Activated CD8-positive, alpha-beta T cell treated with anti-CD3 and anti-CD28 coated beads, Interleukin-2, amount 10 ng/mL, durations not matched to agents 7 days and 5 days (primary cell): ENCODE results near the gene ATP8B4. TPM values are rescaled to one million over a fixed set of nuclear protein-coding genes. Genes with fewer than 3 reads are reported as not detected.

Source experiments
- ATAC-seq: fragments of 150-1000 bp; cut with Tn5 transposase; one replicate; pipeline ENCODE4 v1.10.0; 2021; ENCODE audit warnings: moderate library complexity
- CTCF ChIA-PET: fragments of 350-600 bp; sonication (Branson Sonifier 250); formaldehyde crosslinking; loops from one replicate; lab custom pipeline; 2021; ENCODE audit warnings: antibody characterized with exemption; lab: Charles Lee
- POLR2A ChIA-PET: fragments of 350-600 bp; sonication (Branson Sonifier 250); formaldehyde crosslinking; loops from one replicate; lab custom pipeline; 2021; ENCODE audit warnings: antibody characterized with exemption; lab: Charles Lee
- DNase-seq: peaks from one replicate; pipeline ENCODE4 v3.0.0-alpha.2; 2020
- H3K27ac Mint-ChIP-seq: one replicate; pipeline ENCODE4 v1.8.0; 2021; ENCODE audit warnings: mild to moderate bottlenecking, mixed read lengths
- H3K27me3 Mint-ChIP-seq: one replicate; pipeline ENCODE4 v1.8.0; 2021; ENCODE audit warnings: low read depth, mixed read lengths
- H3K36me3 Mint-ChIP-seq: one replicate; pipeline ENCODE4 v1.8.0; 2021; ENCODE audit warnings: low read depth, mixed read lengths
- H3K4me1 Mint-ChIP-seq: one replicate; pipeline ENCODE4 v1.8.0; 2021; ENCODE audit warnings: low read depth, mixed read lengths
- H3K4me3 Mint-ChIP-seq: one replicate; pipeline ENCODE4 v1.8.0; 2021; ENCODE audit warnings: mild to moderate bottlenecking, mixed read lengths
- H3K9me3 Mint-ChIP-seq: one replicate; pipeline ENCODE4 v1.8.0; 2022; ENCODE audit warnings: mixed read lengths; ENCODE audit not compliant: insufficient read depth
- total RNA-seq, 2 experiments: library from RNA; stranded (reverse); gene quantifications; one replicate each; pipeline ENCODE4 v1.2.3, GENCODE V29; 2021

The ATP8B4 gene
- total RNA-seq, 2 experiments from 2014 or later: 35.9 to 39.2 TPM

GRCh38 chr15:50003786-50004334 lies 115.2 kb downstream of the ATP8B4 start:
- POLR2A ChIA-PET: no interaction called here
- peaks cover 2% of the 10 kb centered on the region for H3K27me3 Mint-ChIP-seq
- H3K4me1 Mint-ChIP-seq: peaks cover 10% of the 10 kb centered on the region
- ATAC-seq: peak; percentile 95
- peak; percentile 74 for DNase-seq
- H3K4me3 Mint-ChIP-seq: no peak overlapping the region
- CTCF ChIA-PET: interaction anchor here (0.7 to 3.2 kb wide), 11 partner anchors 10 to 874 kb away, joined by 3 to 13 read pairs (median 4); no protein-coding TSS in a partner anchor
- peaks cover 3% of the 10 kb centered on the region for H3K9me3 Mint-ChIP-seq
- peaks cover 45% of the 10 kb centered on the region for H3K36me3 Mint-ChIP-seq
- peak overlapping the region; percentile 31 for H3K27ac Mint-ChIP-seq

GRCh38 chr15:49991587-49991986 lies 127.4 kb downstream of the ATP8B4 start:
- H3K27ac Mint-ChIP-seq: no peak overlapping the region
- ChIA-PET POLR2A (no interaction called here), CTCF (interaction anchor here (2.0 kb wide), 1 partner anchor 12 kb away, joined by 13 read pairs; no protein-coding TSS in a partner anchor)
- H3K9me3 Mint-ChIP-seq: no peaks in the 10 kb centered on the region
- H3K27me3 Mint-ChIP-seq: no peaks in the 10 kb centered on the region
- H3K4me1 Mint-ChIP-seq: no peaks in the 10 kb centered on the region
- ATAC-seq (no peak), DNase-seq (no peak)
- H3K4me3 Mint-ChIP-seq: no peak overlapping the region
- H3K36me3 Mint-ChIP-seq: peaks cover 48% of the 10 kb centered on the region

- Mint-ChIP-seq H3K36me3 (peaks cover 47% of the 10 kb centered on the region), H3K9me3 (no peaks in the 10 kb centered on the region), H3K27ac (no peak overlapping the region), H3K4me3 (no peak overlapping the region), H3K4me1 (no peaks in the 10 kb centered on the region), H3K27me3 (no peaks in the 10 kb centered on the region)
- ChIA-PET CTCF (interaction anchor here (2.0 kb wide), 1 partner anchor 13 kb away, joined by 13 read pairs; no protein-coding TSS in a partner anchor), POLR2A (no interaction called here)
- no peak for DNase-seq
- ATAC-seq: no peak
Measured at GRCh38 chr15:49990835-49991545, 128.0 kb downstream of the ATP8B4 start.

- ChIA-PET POLR2A (no interaction called here), CTCF (no interaction called here)
- Mint-ChIP-seq H3K4me3 (no peak overlapping the region), H3K27me3 (peaks cover 1% of the 10 kb centered on the region), H3K27ac (no peak overlapping the region), H3K4me1 (no peaks in the 10 kb centered on the region), H3K36me3 (peaks cover 41% of the 10 kb centered on the region), H3K9me3 (no peaks in the 10 kb centered on the region)
- ATAC-seq: no peak
- no peak for DNase-seq
Measured at GRCh38 chr15:49989498-49989897, 129.5 kb downstream of the ATP8B4 start.

- ChIA-PET POLR2A (no interaction called here), CTCF (no interaction called here)
- DNase-seq: no peak
- Mint-ChIP-seq H3K36me3 (peaks cover 41% of the 10 kb centered on the region), H3K4me1 (no peaks in the 10 kb centered on the region), H3K27me3 (peaks cover 3% of the 10 kb centered on the region), H3K27ac (no peak overlapping the region), H3K9me3 (no peaks in the 10 kb centered on the region), H3K4me3 (no peak overlapping the region)
- no peak for ATAC-seq
Measured at GRCh38 chr15:49988766-49989165, 130.3 kb downstream of the ATP8B4 start.

GRCh38 chr15:49987896-49988295 lies 131.1 kb downstream of the ATP8B4 start:
- Mint-ChIP-seq H3K4me3 (no peak overlapping the region), H3K4me1 (no peaks in the 10 kb centered on the region)

GRCh38 chr15:49987198-49987785 lies 131.7 kb downstream of the ATP8B4 start:
- H3K27me3 Mint-ChIP-seq: peaks cover 3% of the 10 kb centered on the region
- H3K4me1 Mint-ChIP-seq: no peaks in the 10 kb centered on the region
- H3K4me3 Mint-ChIP-seq: no peak overlapping the region
- H3K9me3 Mint-ChIP-seq: no peaks in the 10 kb centered on the region
- ChIA-PET POLR2A (no interaction called here), CTCF (no interaction called here)
- ATAC-seq: no peak
- peaks cover 37% of the 10 kb centered on the region for H3K36me3 Mint-ChIP-seq
- H3K27ac Mint-ChIP-seq: no peak overlapping the region
- no peak for DNase-seq

More at GRCh38 chr15:49987896-49988295, 131.1 kb downstream of the ATP8B4 start:
- Mint-ChIP-seq H3K9me3 (no peaks in the 10 kb centered on the region), H3K27ac (no peak overlapping the region), H3K36me3 (peaks cover 43% of the 10 kb centered on the region), H3K27me3 (peaks cover 3% of the 10 kb centered on the region)
- no peak for ATAC-seq
- DNase-seq: no peak
- ChIA-PET CTCF (no interaction called here), POLR2A (no interaction called here)

GRCh38 chr15:49986326-49986725 lies 132.7 kb downstream of the ATP8B4 start:
- no peak overlapping the region for H3K4me3 Mint-ChIP-seq
- H3K27ac Mint-ChIP-seq: no peak overlapping the region
- ATAC-seq (no peak), DNase-seq (no peak)
- peaks cover 30% of the 10 kb centered on the region for H3K36me3 Mint-ChIP-seq
- peaks cover 3% of the 10 kb centered on the region for H3K27me3 Mint-ChIP-seq
- ChIA-PET POLR2A (no interaction called here), CTCF (no interaction called here)
- H3K4me1 Mint-ChIP-seq: no peaks in the 10 kb centered on the region
- no peaks in the 10 kb centered on the region for H3K9me3 Mint-ChIP-seq

- peaks cover 32% of the 10 kb centered on the region for H3K36me3 Mint-ChIP-seq
- no peak overlapping the region for H3K4me3 Mint-ChIP-seq
- ChIA-PET POLR2A (no interaction called here), CTCF (no interaction called here)
- H3K9me3 Mint-ChIP-seq: no peaks in the 10 kb centered on the region
- H3K27ac Mint-ChIP-seq: no peak overlapping the region
- no peak for DNase-seq
- peaks cover 3% of the 10 kb centered on the region for H3K27me3 Mint-ChIP-seq
- no peaks in the 10 kb centered on the region for H3K4me1 Mint-ChIP-seq
- ATAC-seq: no peak
Measured at GRCh38 chr15:49985463-49985862, 133.6 kb downstream of the ATP8B4 start.

- Mint-ChIP-seq H3K9me3 (no peaks in the 10 kb centered on the region), H3K4me3 (no peak overlapping the region), H3K36me3 (peaks cover 35% of the 10 kb centered on the region), H3K4me1 (no peaks in the 10 kb centered on the region), H3K27ac (no peak overlapping the region), H3K27me3 (peaks cover 3% of the 10 kb centered on the region)
- DNase-seq: no peak
- CTCF ChIA-PET: interaction anchor here (1.7 kb wide), 1 partner anchor 18 kb away, joined by 6 read pairs; no protein-coding TSS in a partner anchor
- POLR2A ChIA-PET: no interaction called here
- no peak for ATAC-seq
Measured at GRCh38 chr15:49984436-49984835, 134.6 kb downstream of the ATP8B4 start.

- DNase-seq: no peak
- CTCF ChIA-PET: interaction anchor here (0.9 to 1.7 kb wide), 3 partner anchors 11 to 163 kb away, joined by 3 to 6 read pairs (median 3); no protein-coding TSS in a partner anchor
- Mint-ChIP-seq H3K4me3 (no peak overlapping the region), H3K9me3 (no peaks in the 10 kb centered on the region), H3K27me3 (peaks cover 3% of the 10 kb centered on the region), H3K36me3 (peaks cover 38% of the 10 kb centered on the region), H3K27ac (no peak overlapping the region), H3K4me1 (peaks cover 6% of the 10 kb centered on the region)
- POLR2A ChIA-PET: no interaction called here
- ATAC-seq: no peak
Measured at GRCh38 chr15:49982584-49982983, 136.4 kb downstream of the ATP8B4 start.
